Lower lobe of right lung (tissue), 2 donors: ENCODE data around the gene INHBE. TPM values are rescaled to one million over a fixed set of nuclear protein-coding genes. Genes with fewer than 3 reads are reported as not detected.
A peak's percentile ranks its signal among the peaks of the same experiment; 100 is the strongest.
"Not testable (repeated sequence)": the region's sequence is repeated elsewhere in the genome, so short reads cannot be mapped to it uniquely, and the experiment has no call there.

Source experiments
- ATAC-seq, 2 donors: fragments of 200-7000 bp; cut with Tn5 transposase; one replicate each; pipeline ENCODE4 v1.9.1; 2020 to 2022; ENCODE audit warnings: mild to moderate bottlenecking in 2 of 2, moderate library complexity in 2 of 2
- DNase-seq: peaks from one replicate; pipeline ENCODE4 v3.0.0-alpha.2; 2020
- H3K27ac ChIP-seq: fragments of 200-600 bp; one replicate; pipeline ENCODE4 v1.8.0; 2022
- H3K27me3 ChIP-seq: fragments of 200-600 bp; one replicate; pipeline ENCODE4 v1.8.0; 2022; ENCODE audit warnings: low read depth
- H3K36me3 ChIP-seq: fragments of 200-600 bp; one replicate; pipeline ENCODE4 v1.8.0; 2022; ENCODE audit warnings: mild to moderate bottlenecking
- H3K4me1 ChIP-seq: fragments of 200-600 bp; one replicate; pipeline ENCODE4 v1.8.0; 2022
- H3K4me3 ChIP-seq: fragments of 200-600 bp; one replicate; pipeline ENCODE4 v1.8.0; 2022; ENCODE audit warnings: mild to moderate bottlenecking
- H3K9me3 ChIP-seq: fragments of 200-600 bp; one replicate; pipeline ENCODE4 v1.8.0; 2022
- intact Hi-C: fragments of 100-400 bp; cut with DNase I; formaldehyde crosslinking; loops from one replicate; pipeline ENCODE4 v1.11.0; 2022
- total RNA-seq: library from RNA; stranded (reverse); fragmentation: NEBNext Ultra II Directional; extraction: Animal tissue kit (Norgen Biotek cat#: 25700); gene quantifications from one replicate; pipeline ENCODE4 v1.2.1, GENCODE V29; 2021
- TF ChIP-seq, protein P1 (sequence below): fragments of 200-600 bp; IDR thresholded peaks from one replicate; pipeline ENCODE4 v1.8.0; 2022; ENCODE audit warnings: antibody characterized with exemption, mild to moderate bottlenecking
- donor health status: DM: no; HTN: yes; CAD: no; lungs with severe emphysema.

Gene INHBE
- total RNA-seq, 1 donor from 2014 or later = not detected

DNA sequence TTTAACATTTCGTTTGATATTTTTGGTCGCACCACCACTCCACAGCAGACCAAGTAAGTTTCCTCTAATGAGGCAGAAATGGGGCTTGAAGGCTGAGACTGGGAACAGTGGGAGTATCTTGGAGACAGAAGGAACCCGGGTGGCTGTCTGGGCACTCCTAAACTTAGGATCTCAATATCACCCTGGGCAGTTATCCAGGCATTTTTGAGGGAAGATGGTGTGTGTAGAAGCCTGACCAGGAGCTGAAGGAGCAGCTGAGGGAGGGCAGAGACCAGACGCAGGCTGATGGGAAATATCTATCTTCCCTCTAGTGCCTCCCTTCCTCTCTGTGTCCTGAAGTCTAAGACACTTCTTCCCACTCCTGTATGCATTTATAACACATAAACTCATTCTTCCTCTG lies 43.5 kb downstream of the INHBE start:
- Histone ChIP-seq H3K27ac (no peak overlapping the region), H3K36me3 (peaks cover 82% of the 10 kb centered on the region)

GRCh38 chr12:57500213-57500612 lies 45.1 kb downstream of the INHBE start:
- no peak overlapping the region for H3K27ac ChIP-seq
- peak in 1 of 2 donors; percentile 18 for ATAC-seq

More for the DNA sequence above, 43.5 kb downstream of the INHBE start:
- DNase-seq (no peak), ATAC-seq (no peak)
- H3K4me3 ChIP-seq = no peak overlapping the region
- TF ChIP-seq, protein P1, sequence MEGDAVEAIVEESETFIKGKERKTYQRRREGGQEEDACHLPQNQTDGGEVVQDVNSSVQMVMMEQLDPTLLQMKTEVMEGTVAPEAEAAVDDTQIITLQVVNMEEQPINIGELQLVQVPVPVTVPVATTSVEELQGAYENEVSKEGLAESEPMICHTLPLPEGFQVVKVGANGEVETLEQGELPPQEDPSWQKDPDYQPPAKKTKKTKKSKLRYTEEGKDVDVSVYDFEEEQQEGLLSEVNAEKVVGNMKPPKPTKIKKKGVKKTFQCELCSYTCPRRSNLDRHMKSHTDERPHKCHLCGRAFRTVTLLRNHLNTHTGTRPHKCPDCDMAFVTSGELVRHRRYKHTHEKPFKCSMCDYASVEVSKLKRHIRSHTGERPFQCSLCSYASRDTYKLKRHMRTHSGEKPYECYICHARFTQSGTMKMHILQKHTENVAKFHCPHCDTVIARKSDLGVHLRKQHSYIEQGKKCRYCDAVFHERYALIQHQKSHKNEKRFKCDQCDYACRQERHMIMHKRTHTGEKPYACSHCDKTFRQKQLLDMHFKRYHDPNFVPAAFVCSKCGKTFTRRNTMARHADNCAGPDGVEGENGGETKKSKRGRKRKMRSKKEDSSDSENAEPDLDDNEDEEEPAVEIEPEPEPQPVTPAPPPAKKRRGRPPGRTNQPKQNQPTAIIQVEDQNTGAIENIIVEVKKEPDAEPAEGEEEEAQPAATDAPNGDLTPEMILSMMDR = no peak
- intact Hi-C loops = no loop called here
- H3K9me3 ChIP-seq = no peaks in the 10 kb centered on the region
- no peaks in the 10 kb centered on the region for H3K4me1 ChIP-seq
- H3K27me3 ChIP-seq = no peaks in the 10 kb centered on the region

GRCh38 chr12:57502311-57502969 lies 47.3 kb downstream of the INHBE start:
- H3K4me3 ChIP-seq, H3K27ac ChIP-seq, H3K27me3 ChIP-seq, intact Hi-C loops, H3K4me1 ChIP-seq, H3K9me3 ChIP-seq, DNase-seq, ATAC-seq: not testable (repeated sequence)
- H3K36me3 ChIP-seq = peaks cover 92% of the 10 kb centered on the region

More at GRCh38 chr12:57500213-57500612, 45.1 kb downstream of the INHBE start:
- Histone ChIP-seq H3K27me3 (no peaks in the 10 kb centered on the region), H3K36me3 (peaks cover 90% of the 10 kb centered on the region), H3K9me3 (no peaks in the 10 kb centered on the region), H3K4me1 (no peaks in the 10 kb centered on the region), H3K4me3 (no peak overlapping the region)
- no peak for DNase-seq
- TF ChIP-seq, protein P1 = no peak
- intact Hi-C loops = no loop called here

GRCh38 chr12:57506541-57506940 lies 51.4 kb downstream of the INHBE start:
- ATAC-seq, H3K27ac ChIP-seq, intact Hi-C loops, DNase-seq, H3K4me1 ChIP-seq, H3K9me3 ChIP-seq, H3K4me3 ChIP-seq, H3K27me3 ChIP-seq: not testable (repeated sequence)
- H3K36me3 ChIP-seq = peaks cover 81% of the 10 kb centered on the region

Other genes with a start within 250 kb of the INHBE start
- not detected for gene NXPH4, start 238.5 kb upstream of the INHBE start, total RNA-seq
- 66.6 TPM for gene SHMT2, start 225.6 kb upstream of the INHBE start, total RNA-seq
- 8.7 TPM for gene STAC3, start 204.1 kb upstream of the INHBE start, total RNA-seq
- 79.3 TPM for gene R3HDM2, start 24.3 kb upstream of the INHBE start, total RNA-seq
- not detected for gene INHBC, start 20.5 kb upstream of the INHBE start, total RNA-seq
- 0.21 TPM for gene GLI1, start 4.5 kb downstream of the INHBE start, total RNA-seq
- gene ARHGAP9, start 24.6 kb downstream of the INHBE start, total RNA-seq = 54.2 TPM
- gene MARS1, start 32.8 kb downstream of the INHBE start, total RNA-seq = 131 TPM
- gene DDIT3, start 65.2 kb downstream of the INHBE start, total RNA-seq = 26.1 TPM
- gene MBD6, start 67.5 kb downstream of the INHBE start, total RNA-seq = 93.1 TPM
- 88.3 TPM for gene DCTN2, start 91.9 kb downstream of the INHBE start, total RNA-seq
- 0.09 TPM for gene KIF5A, start 94.7 kb downstream of the INHBE start, total RNA-seq
- gene PIP4K2C, start 135.9 kb downstream of the INHBE start, total RNA-seq = 28.6 TPM
- 21.4 TPM for gene DTX3, start 149.5 kb downstream of the INHBE start, total RNA-seq
- 11.5 TPM for gene ARHGEF25, start 156.1 kb downstream of the INHBE start, total RNA-seq
- 0.89 TPM for gene B4GALNT1, start 177.9 kb downstream of the INHBE start, total RNA-seq
- gene OS9, start 238.8 kb downstream of the INHBE start, total RNA-seq = 294 TPM